ENCODE data around the gene TIGIT. TPM values are rescaled to one million over a fixed set of nuclear protein-coding genes. Genes with fewer than 3 reads are reported as not detected.

Gene TIGIT
- total RNA-seq, 1 donor from 2014 or later: 5.8 TPM

DNA sequence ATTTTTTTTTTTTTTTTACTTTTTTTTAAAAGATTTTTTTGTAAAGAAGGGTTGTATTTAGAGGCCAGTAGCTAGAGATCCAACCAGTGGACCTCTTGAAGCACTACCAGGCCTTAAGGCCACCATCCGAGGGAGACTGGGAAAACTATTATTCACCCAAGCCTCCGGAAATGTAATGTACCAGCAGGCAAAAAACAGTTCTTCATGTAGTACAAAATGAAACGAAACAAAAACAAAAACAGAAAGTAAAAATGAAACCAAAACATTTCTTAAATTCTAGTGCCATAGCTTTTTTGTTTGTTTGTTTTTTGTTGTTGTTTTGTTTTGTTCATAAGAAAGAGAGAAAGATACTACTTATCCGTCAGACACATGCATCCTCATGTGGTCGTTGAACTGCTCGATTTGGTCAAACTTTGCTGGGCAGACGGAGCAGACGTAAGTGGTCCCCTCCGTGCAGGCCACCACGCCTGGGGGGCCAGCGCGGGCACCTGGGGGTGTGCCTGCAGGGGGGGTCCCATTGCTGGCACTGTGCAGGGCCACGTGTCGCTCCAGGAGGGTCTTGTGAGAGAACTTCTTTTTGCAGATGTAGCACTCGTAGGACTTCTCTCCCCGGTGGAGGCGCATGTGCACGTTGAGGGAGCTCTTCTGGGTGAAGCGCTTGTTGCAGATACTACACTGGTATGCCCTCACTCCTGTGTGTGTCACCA, 45.0 kb downstream of the TIGIT start:
- H3K4me1 Mint-ChIP-seq (ENCODE audit: low read depth): peaks cover 23% of the 10 kb centered on the region
- no peak overlapping the region for H3K27ac Mint-ChIP-seq
- H3K9me3 Mint-ChIP-seq: peaks cover 3% of the 10 kb centered on the region
- no peak overlapping the region for H3K4me3 Mint-ChIP-seq
- intact Hi-C loops (cut with micrococcal nuclease): no loop called here
- H3K27me3 Mint-ChIP-seq (ENCODE audit: insufficient read depth): peaks cover 2% of the 10 kb centered on the region
- H3K36me3 Mint-ChIP-seq (ENCODE audit: low read depth): peaks cover 8% of the 10 kb centered on the region
- DNase-seq (ENCODE audit: low spot score): no peak

DNA sequence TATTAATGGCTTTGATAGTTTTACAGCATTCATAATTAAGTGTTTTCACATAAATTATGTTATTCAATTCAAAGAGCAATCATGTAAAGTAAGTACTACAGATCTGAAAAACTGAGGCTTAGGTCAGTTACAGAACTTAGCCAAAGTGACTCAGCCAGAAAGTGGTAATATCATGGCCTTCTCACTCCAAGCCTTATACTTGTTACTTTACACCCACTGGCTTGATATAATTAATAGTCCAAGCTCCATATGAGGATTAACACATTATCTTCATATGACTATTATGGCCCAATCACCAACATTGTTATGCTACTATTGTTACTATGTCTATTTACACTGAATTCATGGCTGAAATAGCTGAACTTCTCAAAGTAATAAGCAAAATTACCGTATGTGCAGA, 50.7 kb downstream of the TIGIT start:
- intact Hi-C loops (cut with micrococcal nuclease): no loop called here
- Mint-ChIP-seq H3K4me3 (no peak overlapping the region), H3K4me1 (ENCODE audit: low read depth) (no peaks in the 10 kb centered on the region), H3K27ac (no peak overlapping the region), H3K27me3 (ENCODE audit: insufficient read depth) (no peaks in the 10 kb centered on the region), H3K9me3 (no peaks in the 10 kb centered on the region), H3K36me3 (ENCODE audit: low read depth) (peaks cover 1% of the 10 kb centered on the region)
- DNase-seq (ENCODE audit: low spot score): no peak

DNA sequence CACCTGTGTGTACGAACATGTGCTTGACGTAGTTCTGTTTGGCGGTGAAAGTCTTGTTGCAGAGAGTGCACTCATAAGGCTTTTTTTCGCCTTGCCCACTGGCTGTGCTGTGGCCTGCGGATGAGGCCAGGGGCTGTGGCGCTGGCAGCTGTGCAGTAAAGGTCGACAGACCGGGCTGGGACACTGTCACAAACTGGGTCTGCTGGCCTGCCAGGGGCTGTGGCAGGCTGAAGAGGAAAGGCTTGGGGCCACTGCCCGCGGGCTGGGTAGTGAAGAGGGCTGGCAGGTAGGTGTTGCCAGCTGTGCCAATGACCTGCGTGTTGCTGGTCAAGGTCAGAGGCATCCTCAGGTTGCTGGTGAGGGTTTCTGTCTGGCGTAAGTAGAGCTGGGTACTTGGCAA, 56.4 kb downstream of the TIGIT start:
- H3K27me3 Mint-ChIP-seq (ENCODE audit: insufficient read depth): no peaks in the 10 kb centered on the region
- no peaks in the 10 kb centered on the region for H3K36me3 Mint-ChIP-seq (ENCODE audit: low read depth)
- H3K9me3 Mint-ChIP-seq: no peaks in the 10 kb centered on the region
- intact Hi-C loops (cut with micrococcal nuclease): no loop called here
- no peak overlapping the region for H3K27ac Mint-ChIP-seq
- H3K4me1 Mint-ChIP-seq (ENCODE audit: low read depth): no peaks in the 10 kb centered on the region
- DNase-seq (ENCODE audit: low spot score): no peak
- no peak overlapping the region for H3K4me3 Mint-ChIP-seq

DNA sequence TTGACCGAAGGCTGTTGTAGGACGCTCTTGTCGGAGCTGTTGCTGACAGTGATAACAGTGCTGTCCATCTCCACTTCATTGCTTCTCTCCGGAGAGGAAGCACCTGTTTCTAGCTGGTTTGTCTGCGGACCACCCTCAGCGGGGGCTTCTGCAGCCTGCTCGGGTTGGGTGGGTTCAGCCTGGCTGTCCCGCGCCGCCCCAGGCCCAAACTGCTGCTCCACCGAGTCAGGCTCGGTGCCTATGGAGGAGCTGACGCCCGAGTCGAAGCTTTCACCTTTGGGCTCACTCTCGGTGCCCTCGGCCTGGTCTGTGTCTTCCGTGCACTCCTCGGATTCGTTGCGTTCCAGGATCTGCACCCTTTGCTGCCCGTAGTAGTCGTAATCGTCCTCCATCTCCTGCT, 56.9 kb downstream of the TIGIT start:
- no peaks in the 10 kb centered on the region for H3K36me3 Mint-ChIP-seq (ENCODE audit: low read depth)
- intact Hi-C loops (cut with micrococcal nuclease): no loop called here
- DNase-seq (ENCODE audit: low spot score): no peak
- no peaks in the 10 kb centered on the region for H3K27me3 Mint-ChIP-seq (ENCODE audit: insufficient read depth)
- H3K9me3 Mint-ChIP-seq: no peaks in the 10 kb centered on the region
- H3K4me1 Mint-ChIP-seq (ENCODE audit: low read depth): no peaks in the 10 kb centered on the region
- H3K27ac Mint-ChIP-seq: no peak overlapping the region
- H3K4me3 Mint-ChIP-seq: no peak overlapping the region

DNA sequence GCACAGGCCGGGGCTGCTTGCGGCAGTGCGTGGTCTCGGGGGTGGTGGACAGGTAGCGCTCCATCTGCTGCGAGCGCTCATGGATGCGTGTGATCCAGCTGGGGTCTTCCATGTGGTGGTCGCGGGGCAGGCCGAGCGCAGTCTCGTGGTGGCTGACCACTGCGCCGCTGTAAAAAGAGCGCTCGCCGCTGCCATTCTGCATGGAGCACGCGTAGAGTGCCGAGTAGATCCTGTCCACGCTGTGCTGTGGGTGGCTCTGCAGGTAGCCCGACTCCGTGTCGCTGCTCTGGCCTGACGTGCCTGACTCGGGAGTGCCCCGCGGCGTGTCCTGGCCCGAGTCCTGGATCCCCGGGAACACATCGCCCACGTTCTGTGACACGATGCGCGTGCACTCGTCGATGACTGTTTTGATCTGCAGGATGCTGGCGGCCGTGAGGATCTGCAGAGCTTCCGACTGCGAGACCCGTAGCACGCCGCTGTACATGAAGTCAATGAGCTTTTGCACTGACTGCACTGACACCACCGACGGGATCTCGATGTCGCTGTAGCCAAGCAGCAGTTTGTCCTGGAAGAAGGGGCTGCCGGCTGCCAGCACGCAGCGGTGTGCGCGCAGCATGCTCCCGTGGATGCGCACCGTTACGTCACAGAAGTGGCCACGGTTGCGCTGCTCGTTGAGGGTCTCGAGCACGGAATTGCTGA, 57.4 kb downstream of the TIGIT start:
- no peaks in the 10 kb centered on the region for H3K36me3 Mint-ChIP-seq (ENCODE audit: low read depth)
- intact Hi-C loops (cut with micrococcal nuclease): no loop called here

DNA sequence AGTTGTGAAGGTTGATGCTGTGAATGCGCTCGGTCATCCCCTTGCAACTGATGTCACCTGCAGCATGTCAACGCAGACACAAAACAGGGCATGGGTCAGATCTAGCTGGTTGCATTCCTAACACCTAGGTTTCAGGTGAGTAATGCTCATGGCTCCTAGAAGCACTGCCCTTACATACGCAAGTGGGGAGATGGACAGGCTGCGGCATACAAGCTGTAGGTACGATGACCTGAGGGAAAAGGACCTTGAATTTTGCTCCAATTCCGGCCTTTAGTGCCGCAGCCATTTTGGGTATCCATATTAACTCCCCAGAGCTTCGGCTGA, 58.0 kb downstream of the TIGIT start:
- H3K27ac Mint-ChIP-seq: no peak overlapping the region
- no peaks in the 10 kb centered on the region for H3K36me3 Mint-ChIP-seq (ENCODE audit: low read depth)
- no peak for DNase-seq (ENCODE audit: low spot score)
- intact Hi-C loops (cut with micrococcal nuclease): no loop called here
- H3K4me1 Mint-ChIP-seq (ENCODE audit: low read depth): no peaks in the 10 kb centered on the region
- no peaks in the 10 kb centered on the region for H3K9me3 Mint-ChIP-seq
- H3K27me3 Mint-ChIP-seq (ENCODE audit: insufficient read depth): no peaks in the 10 kb centered on the region
- H3K4me3 Mint-ChIP-seq: no peak overlapping the region

More for the DNA sequence above, 57.4 kb downstream of the TIGIT start:
- no peak for DNase-seq (ENCODE audit: low spot score)
- H3K27me3 Mint-ChIP-seq (ENCODE audit: insufficient read depth): no peaks in the 10 kb centered on the region
- H3K9me3 Mint-ChIP-seq: no peaks in the 10 kb centered on the region
- no peaks in the 10 kb centered on the region for H3K4me1 Mint-ChIP-seq (ENCODE audit: low read depth)
- no peak overlapping the region for H3K27ac Mint-ChIP-seq
- no peak overlapping the region for H3K4me3 Mint-ChIP-seq

DNA sequence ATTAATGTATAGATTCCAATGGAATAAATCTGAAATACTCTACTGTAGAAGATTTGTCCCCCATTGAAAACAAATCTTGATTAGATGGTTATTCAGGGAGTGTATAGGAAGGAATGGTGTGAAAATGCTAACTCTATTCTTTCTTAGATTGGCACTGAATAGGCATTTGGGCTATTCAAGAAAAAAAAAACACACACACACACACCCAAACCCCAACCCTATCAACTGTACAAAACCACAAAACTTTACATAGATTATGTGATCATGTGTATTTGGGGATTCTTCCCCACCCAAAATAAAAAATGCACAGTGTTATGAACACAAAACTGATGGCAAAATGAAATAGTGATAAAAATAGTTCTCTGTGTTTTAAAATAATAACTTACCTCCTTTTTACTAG, 61.8 kb downstream of the TIGIT start:
- no peak overlapping the region for H3K4me3 Mint-ChIP-seq
- no peaks in the 10 kb centered on the region for H3K4me1 Mint-ChIP-seq (ENCODE audit: low read depth)
- no peaks in the 10 kb centered on the region for H3K9me3 Mint-ChIP-seq
- no peaks in the 10 kb centered on the region for H3K36me3 Mint-ChIP-seq (ENCODE audit: low read depth)
- intact Hi-C loops (cut with micrococcal nuclease): no loop called here
- no peaks in the 10 kb centered on the region for H3K27me3 Mint-ChIP-seq (ENCODE audit: insufficient read depth)
- no peak for DNase-seq (ENCODE audit: low spot score)
- no peak overlapping the region for H3K27ac Mint-ChIP-seq

DNA sequence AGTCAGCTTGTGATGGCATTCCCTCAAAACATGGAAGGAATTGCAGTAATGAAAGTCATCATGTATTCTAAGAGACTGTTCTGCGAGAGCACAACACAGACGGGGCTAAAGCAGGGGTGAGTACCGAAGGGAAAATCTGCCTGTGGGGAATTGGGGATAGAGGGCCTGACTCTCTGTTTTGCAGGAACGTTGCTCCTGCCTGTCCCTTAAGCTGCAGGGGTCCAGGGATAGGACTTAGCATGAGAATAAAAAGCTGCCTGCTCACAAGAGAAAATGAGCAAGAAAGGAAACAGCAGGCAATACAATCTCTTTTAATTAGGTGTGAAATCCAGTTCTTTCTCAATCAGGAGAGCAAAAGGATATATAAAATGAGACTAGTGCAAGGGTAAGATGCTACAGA, 62.2 kb downstream of the TIGIT start:
- DNase-seq (ENCODE audit: low spot score): no peak
- Mint-ChIP-seq H3K4me3 (no peak overlapping the region), H3K27me3 (ENCODE audit: insufficient read depth) (no peaks in the 10 kb centered on the region), H3K27ac (no peak overlapping the region), H3K4me1 (ENCODE audit: low read depth) (no peaks in the 10 kb centered on the region), H3K9me3 (no peaks in the 10 kb centered on the region), H3K36me3 (ENCODE audit: low read depth) (no peaks in the 10 kb centered on the region)
- intact Hi-C loops (cut with micrococcal nuclease): no loop called here

DNA sequence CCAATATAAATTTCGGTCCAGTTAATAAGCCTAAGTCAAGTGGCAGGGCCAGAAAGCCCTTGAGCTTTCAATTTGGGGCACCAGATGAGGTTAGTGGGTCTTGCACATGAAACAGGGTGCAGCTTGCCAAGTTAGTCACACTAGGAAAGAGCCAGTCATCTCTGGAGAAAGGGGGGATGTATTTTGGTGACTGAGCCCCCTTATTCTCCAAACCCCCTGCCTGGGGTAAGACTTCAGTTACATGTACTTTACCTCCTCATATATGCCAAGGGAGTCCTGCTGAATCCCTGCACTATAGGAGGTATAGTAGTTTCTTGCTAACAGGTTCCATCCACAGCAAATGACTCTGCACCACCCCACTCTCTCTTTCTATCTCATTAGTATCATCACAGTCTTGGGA, 62.7 kb downstream of the TIGIT start:
- Mint-ChIP-seq H3K4me3 (no peak overlapping the region), H3K9me3 (no peaks in the 10 kb centered on the region), H3K27ac (no peak overlapping the region), H3K4me1 (ENCODE audit: low read depth) (no peaks in the 10 kb centered on the region), H3K36me3 (ENCODE audit: low read depth) (no peaks in the 10 kb centered on the region), H3K27me3 (ENCODE audit: insufficient read depth) (no peaks in the 10 kb centered on the region)
- intact Hi-C loops (cut with micrococcal nuclease): no loop called here
- no peak for DNase-seq (ENCODE audit: low spot score)

Other genes starting within 250 kb of the TIGIT start
- 1.1 and 2.1 TPM in 2 replicates for gene CCDC191, start 237.5 kb upstream of the TIGIT start, total RNA-seq
- 54.9 and 57.6 TPM in 2 replicates for gene QTRT2, start 237.3 kb upstream of the TIGIT start, total RNA-seq
- gene DRD3, start 115.0 kb upstream of the TIGIT start, total RNA-seq: not detected in 2 replicates
- gene ZNF80, start 56.5 kb upstream of the TIGIT start, total RNA-seq: 0.22 and 0.23 TPM in 2 replicates